ENCODE results near the gene APMAP. TPM values are rescaled to one million over a fixed set of nuclear protein-coding genes. Genes with fewer than 3 reads are reported as not detected.
A peak's percentile ranks its signal among the peaks of the same experiment; 100 is the strongest.

The APMAP gene
- 10 to 100 TPM; 19.0 to 40.9 (median 31.6) TPM for total RNA-seq

- H3K36me3 ChIP-seq, result no peaks in the 10 kb centered on the region
- H3K27ac ChIP-seq, result peak within 1 kb of the TSS; percentile 90 to 95 (median 92)
- peak; percentile 98 to 99 (median 98) for DNase-seq
- no peaks in the 10 kb centered on the region for H3K9me3 ChIP-seq
- TF ChIP-seq CTCF (IDR thresholded peaks at IDR 0.05) (no peak), POLR2A (IDR thresholded peaks at IDR 0.05) (peak; percentile 96 to 98)
- H3K4me3 ChIP-seq, result peak within 1 kb of the TSS; percentile 72 to 97 (median 93)
- H3K4me1 ChIP-seq, result peaks cover 0 to 41% (median 6%) of the 10 kb centered on the region in 4 donors
- H3K27me3 ChIP-seq, result no peaks in the 10 kb centered on the region
Measured at GRCh38 chr20:24992487-24993205, at the start of gene APMAP. Gene APMAP, minus strand, starts transcription at chr20:24992751. Its CDS starts 63 bp downstream, at chr20:24992688.

- Histone ChIP-seq H3K27ac (peak overlapping the region; percentile 5 to 87 (median 82)), H3K4me1 (peaks cover 29 to 91% (median 50%) of the 10 kb centered on the region in 4 donors), H3K27me3 (no peaks in the 10 kb centered on the region), H3K36me3 (peaks cover 0 to 15% (median 0%) of the 10 kb centered on the region in 3 donors), H3K9me3 (no peaks in the 10 kb centered on the region), H3K4me3 (no peak overlapping the region)
- DNase-seq, result peak in 1 of 3 donors; percentile 43
- TF ChIP-seq POLR2A (IDR thresholded peaks at IDR 0.05) (no peak), CTCF (IDR thresholded peaks at IDR 0.05) (no peak)
Measured at GRCh38 chr20:25041813-25042530, 49.4 kb upstream of the APMAP start.

GRCh38 chr20:25040438-25040831, 47.9 kb upstream of the APMAP start:
- H3K27ac ChIP-seq, result peak overlapping the region; percentile 49 to 84 (median 68)
- no peaks in the 10 kb centered on the region for H3K27me3 ChIP-seq
- no peak for DNase-seq
- peak overlapping the region in 1 of 4 donors; percentile 3 for H3K4me3 ChIP-seq
- H3K4me1 ChIP-seq, result peaks cover 29 to 98% (median 54%) of the 10 kb centered on the region in 4 donors
- H3K9me3 ChIP-seq, result no peaks in the 10 kb centered on the region
- no peaks in the 10 kb centered on the region for H3K36me3 ChIP-seq
- TF ChIP-seq POLR2A (IDR thresholded peaks at IDR 0.05) (no peak), CTCF (IDR thresholded peaks at IDR 0.05) (no peak)

GRCh38 chr20:25039697-25040437, 47.3 kb upstream of the APMAP start:
- Histone ChIP-seq H3K4me1 (peaks cover 29 to 99% (median 54%) of the 10 kb centered on the region in 4 donors), H3K27ac (peak overlapping the region; percentile 49 to 84 (median 68)), H3K36me3 (no peaks in the 10 kb centered on the region), H3K27me3 (no peaks in the 10 kb centered on the region), H3K4me3 (peak overlapping the region in 2 of 4 donors; percentile 3 to 5), H3K9me3 (no peaks in the 10 kb centered on the region)
- DNase-seq, result peak in 2 of 3 donors; percentile 84 to 90
- TF ChIP-seq CTCF (IDR thresholded peaks at IDR 0.05), result no peak
- peak in 1 of 2 donors; percentile 45 for TF ChIP-seq POLR2A (IDR thresholded peaks at IDR 0.05)

GRCh38 chr20:25038591-25039015, 46.1 kb upstream of the APMAP start:
- peaks cover 29 to 94% (median 51%) of the 10 kb centered on the region in 4 donors for H3K4me1 ChIP-seq
- no peak for DNase-seq

More at GRCh38 chr20:25038591-25039015, 46.1 kb upstream of the APMAP start:
- TF ChIP-seq POLR2A (IDR thresholded peaks at IDR 0.05), result no peak
- TF ChIP-seq CTCF (IDR thresholded peaks at IDR 0.05), result no peak
- no peaks in the 10 kb centered on the region for H3K27me3 ChIP-seq
- peak overlapping the region; percentile 7 to 84 (median 68) for H3K27ac ChIP-seq
- H3K36me3 ChIP-seq, result no peaks in the 10 kb centered on the region
- no peaks in the 10 kb centered on the region for H3K9me3 ChIP-seq
- H3K4me3 ChIP-seq, result no peak overlapping the region
